ENCODE results near the gene CD163.

DNA sequence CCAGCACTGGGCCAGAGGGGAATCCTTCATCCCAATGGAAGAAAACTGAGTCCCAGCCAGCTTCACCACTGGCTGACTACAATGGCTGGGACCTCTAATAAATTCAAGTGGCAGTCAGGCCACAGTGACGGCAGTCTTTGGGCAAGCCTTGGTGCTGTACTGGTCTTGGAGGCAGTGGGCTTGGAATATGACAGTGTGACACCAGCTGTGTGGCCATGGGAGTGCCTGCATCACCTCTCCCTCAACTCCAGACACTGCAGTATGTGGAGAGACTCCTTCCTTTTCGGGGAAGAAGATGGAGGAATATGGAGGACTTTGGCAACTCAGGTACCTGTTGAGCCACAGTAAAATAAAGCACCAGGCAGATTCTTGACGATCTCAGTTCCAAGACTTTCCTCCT lies 43.6 kb downstream of the CD163 start:
- TF ChIP-seq, protein P1, sequence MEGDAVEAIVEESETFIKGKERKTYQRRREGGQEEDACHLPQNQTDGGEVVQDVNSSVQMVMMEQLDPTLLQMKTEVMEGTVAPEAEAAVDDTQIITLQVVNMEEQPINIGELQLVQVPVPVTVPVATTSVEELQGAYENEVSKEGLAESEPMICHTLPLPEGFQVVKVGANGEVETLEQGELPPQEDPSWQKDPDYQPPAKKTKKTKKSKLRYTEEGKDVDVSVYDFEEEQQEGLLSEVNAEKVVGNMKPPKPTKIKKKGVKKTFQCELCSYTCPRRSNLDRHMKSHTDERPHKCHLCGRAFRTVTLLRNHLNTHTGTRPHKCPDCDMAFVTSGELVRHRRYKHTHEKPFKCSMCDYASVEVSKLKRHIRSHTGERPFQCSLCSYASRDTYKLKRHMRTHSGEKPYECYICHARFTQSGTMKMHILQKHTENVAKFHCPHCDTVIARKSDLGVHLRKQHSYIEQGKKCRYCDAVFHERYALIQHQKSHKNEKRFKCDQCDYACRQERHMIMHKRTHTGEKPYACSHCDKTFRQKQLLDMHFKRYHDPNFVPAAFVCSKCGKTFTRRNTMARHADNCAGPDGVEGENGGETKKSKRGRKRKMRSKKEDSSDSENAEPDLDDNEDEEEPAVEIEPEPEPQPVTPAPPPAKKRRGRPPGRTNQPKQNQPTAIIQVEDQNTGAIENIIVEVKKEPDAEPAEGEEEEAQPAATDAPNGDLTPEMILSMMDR (IDR thresholded peaks at IDR 0.05; ENCODE audit: insufficient read depth, low read depth, low read length) = no peak
- TF ChIP-seq EZH2 (IDR thresholded peaks at IDR 0.05; ENCODE audit: insufficient read depth, low read length) = no peak

All from astrocyte (in vitro differentiated cells and primary cell).